DMS153 treated with DMSO at 0.1 percent for 48 hours (cell line): ENCODE measurements around the gene SEC61A1.

Source experiments
- DNase-seq: peaks from one replicate; lab custom pipeline; 2025; ENCODE audit not compliant: unreplicated experiment; lab: John Stamatoyannopoulos, UW

Gene SEC61A1

DNA sequence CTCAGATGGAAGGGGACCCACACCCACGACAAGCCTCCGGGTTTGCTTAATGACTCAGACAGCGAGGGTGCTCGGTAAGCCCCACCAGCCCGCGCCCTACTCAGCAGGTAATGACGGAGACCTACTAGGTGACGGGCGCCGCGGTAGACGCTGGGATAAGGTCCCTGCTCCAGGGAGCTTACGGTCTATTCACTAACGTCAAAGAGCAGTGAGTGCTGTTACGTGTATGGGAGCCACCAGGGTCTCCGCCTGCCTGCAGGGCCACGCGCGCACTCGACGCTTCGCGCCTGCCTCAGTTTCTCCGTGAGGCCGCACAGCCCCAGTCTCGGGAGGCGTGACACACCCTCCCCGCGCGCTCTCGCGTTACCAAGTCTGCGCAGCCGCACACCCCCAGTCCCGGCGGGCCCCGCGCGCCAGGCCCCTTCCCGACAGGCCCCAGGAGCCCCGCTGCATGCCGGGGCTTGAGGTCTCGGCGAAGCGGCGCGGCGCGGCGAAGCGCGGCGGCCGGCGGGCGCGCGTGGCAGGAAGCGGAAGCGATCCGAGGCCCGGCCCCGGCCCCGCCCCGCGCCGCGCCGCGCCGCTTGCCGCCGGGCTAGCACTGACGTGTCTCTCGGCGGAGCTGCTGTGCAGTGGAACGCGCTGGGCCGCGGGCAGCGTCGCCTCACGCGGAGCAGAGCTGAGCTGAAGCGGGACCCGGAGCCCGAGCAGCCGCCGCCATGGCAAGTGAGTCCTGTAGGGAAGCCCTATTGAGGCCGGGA is at the start of gene SEC61A1:
Gene SEC61A1, plus strand, starts transcription at position 601 of the 758 bp plus-strand sequence. Its CDS starts 116 bp downstream, at position 717.
- peak; percentile 70 for DNase-seq

DNA sequence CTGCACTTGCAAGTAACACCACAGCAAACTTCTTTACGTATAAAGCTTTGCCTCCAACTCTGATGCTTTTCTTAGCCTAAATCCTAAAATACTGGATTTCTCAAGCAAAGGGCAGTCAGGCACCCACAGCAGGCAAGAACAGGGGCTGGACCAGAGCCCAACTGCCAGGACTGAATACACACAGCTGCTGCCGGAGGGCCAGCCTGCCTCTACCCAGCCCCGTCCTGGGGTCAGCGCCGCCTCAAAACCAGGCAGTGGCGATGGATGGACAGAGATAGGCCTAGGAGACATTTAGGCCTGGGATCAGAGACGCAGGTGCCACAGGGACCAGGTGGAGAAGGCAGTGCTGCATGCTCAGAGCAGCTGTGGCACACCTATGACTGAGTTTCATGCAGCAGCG is 47.6 kb upstream of the SEC61A1 start:
- DNase-seq = no peak

DNA sequence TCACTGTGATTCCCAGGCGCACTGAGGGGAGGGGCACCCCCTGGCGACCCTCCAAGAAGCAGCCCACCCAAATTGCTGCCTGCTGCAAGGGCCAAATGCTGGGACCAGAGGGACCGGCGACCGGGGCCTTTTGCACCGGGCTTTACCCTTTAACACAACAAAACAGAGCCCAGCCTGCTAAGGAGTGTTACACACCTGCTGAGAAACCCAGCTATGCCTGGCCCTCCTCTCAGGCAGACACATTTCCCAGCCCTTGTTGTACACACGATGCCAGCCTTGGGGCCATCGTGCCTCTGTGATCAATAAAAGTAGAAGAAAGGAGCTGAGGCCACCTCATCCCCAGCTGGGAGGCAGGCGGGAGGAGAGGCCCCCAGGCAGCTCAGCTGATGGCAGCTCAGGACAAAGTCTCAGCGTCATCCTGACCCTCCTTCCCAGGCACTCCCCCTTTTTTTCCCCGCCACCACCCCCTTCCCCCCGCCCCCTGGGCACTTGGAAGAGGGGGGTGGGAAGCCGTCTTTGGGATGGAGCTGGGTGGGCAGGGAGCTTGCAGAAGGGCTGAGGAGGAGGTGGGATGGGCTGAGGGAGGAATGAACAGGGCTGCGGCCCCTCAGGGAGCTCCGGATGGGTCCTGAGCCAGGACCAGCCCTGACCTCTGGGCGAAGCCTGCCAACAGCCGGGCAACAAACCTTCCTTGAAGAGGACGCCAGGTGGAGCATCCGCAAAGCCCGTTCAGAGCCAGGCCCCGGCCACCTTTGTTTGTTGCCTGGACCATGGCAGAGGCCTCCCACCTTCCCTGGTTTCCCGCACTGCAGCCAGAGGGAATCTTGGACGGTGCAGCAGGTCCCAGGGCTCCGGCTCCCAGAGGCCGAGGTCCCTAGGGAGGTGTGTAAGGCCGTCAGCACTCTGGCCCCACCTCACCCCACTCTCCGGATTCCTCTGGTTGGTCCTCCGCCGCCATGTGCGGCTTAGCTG is 45.9 kb upstream of the SEC61A1 start:
- no peak for DNase-seq

DNA sequence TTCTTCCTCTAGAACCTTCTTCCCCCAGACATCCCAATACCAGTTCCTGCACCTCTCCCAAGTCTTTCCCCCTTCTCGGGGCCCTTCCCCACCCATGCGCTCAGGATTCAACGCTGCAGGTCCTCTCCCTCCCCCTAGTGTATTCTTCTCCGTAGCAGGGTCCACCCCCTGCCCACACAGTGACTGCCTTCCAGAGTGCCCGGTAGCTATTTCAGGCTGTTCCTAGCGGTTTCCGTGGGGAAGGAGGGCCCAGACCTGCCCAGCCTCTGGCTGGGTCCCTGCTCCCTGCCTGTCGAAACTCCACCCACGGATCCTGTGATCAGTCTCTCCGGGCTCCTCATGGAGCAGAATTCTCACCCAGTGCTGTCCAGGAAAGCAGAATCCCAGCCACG is 45.2 kb upstream of the SEC61A1 start:
- DNase-seq = peak; percentile 17

DNA sequence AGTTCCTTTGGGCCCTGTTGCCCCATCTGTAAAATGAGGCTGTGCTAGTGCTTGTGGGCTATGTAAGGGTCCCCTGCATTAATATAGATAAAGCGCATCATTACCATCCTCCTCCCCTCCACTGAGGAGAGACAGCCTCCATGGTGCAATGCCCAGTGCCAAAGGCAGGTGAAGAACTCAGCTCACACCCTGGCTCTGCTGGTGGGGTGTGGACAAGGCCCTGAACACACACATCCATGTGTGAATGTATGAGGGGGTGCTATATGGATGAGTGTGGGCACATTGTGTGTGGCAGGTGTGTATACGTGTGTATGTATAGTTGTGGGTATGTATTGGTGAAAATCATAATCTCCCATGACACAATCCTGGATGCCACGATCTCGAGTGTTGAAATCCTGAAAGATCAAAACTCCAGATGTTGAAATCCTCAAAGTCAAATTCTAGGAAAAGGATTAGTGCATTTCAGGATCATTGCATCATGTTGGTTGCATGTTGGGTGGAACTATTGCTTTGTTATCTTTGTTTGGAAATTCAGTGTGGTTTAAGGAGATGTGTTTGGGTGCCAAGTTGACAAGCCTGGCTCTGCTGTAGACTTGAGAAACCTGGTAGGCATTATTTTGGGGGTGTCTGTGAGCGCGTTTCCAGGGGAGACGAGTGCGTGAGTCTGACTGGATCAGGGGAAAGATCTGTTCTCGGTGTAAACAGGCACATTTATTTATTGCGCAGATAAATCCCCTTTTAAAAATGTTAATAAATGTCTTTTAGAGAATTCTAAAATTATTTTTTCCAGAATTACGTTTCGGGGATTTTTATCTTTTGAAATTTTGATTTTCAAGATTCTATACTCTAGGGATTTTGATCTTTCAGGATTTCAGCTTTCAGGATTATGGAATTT is 42.0 kb upstream of the SEC61A1 start:
- DNase-seq = no peak

DNA sequence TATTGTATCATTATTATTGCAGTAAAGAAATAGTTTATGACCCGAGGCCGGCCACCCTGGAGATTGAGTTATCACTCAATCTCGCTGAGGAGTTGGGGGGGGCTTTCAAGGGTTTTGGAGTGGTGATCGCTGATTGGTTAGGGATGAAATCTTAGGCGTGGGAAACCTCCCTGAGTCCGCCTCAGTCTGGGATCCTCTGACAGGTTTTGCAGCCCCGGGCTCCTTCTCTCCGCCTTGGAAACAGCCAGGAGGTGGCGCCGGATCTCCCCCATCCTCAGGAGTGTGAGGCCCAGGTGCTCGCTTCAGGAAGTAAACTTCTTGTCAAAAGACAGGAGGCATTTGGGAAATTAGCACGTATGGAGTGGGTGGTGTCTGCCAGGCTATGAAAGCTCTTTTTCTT is 41.1 kb upstream of the SEC61A1 start:
- DNase-seq = peak; percentile 56

DNA sequence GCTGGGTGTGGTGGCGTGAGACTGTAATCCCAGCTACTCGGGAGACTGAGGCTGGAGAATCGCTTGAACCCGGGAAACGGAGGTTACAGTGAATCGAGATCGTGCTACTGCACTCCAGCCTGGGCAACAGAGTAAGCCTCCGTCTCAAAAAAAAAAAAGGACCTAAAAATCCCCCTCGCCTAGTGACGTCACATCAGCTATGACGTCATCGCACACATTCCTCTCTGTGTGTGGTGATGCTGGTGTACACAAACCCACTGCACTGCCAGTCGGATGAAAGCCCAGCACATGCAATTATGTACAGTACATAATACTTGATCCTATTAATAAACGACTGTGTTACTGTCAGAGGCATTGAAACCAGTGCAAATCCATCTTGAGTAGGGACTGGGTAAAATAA is 40.2 kb upstream of the SEC61A1 start:
- no peak for DNase-seq

DNA sequence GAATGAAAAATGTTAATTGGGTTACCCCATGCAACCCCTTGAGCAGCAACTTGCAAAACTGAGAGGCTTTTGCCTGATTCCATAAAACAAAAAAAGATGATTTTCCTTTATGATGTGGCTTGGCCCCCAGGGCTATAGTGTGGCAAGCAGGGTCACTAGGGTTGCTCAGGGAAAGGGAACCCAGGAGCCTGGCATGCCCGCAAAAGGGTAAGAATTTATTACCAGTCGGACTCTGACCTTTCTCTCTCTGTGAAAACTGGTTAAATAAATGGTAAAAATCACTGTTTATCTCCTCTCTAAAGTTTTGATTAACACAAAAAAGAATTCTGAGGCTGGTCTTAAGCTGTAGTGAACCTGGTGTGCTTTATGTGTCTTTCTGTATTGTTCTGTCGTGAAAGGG is 37.7 kb upstream of the SEC61A1 start:
- no peak for DNase-seq

DNA sequence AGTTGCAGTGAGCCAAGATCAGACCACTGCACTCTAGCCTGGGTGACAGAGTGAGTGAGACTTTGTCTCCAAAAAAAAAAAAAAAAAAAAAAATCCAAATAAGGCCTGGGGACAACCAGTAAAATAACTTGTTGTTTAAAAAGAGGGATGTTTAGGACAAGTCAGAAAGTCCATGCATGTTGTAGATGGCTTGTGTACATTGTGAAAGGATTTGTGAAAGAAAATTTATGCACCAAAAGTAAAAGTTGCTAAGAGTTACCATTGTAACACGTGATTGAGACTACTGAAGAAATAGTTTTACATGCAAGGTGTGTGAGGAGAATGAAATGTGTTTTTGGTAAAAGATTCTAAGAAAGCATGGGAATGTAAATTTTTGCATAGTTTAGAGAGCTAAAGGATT is 35.7 kb upstream of the SEC61A1 start:
- no peak for DNase-seq

DNA sequence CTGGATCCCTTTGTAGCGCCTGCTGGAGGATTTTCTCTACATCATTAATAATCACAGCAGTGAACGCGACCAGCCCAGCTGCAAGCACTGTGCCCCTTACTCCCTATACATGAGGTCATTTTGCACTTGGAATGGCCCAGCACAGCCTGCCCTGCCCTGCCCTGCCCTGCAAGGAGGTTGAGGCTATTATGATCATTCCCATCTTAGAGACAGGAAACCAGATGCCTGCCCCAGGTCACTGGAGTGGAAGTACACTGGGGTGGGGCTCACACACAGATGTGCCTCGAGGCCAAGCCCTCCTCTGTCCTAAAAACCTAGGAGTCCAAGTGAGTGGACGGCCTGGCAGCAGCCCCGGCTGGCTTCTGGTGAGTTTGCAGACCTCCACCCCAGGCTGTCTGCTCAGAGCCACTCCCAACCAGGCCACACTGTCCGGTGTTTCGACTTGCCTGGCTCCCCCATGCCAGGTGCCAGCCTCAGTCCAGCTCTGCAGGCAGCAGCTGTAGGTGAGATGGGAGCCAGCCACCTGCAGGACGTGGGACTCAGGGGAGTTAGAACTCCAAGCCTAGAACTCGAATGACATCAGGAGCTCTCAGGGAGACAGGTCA is 30.4 kb upstream of the SEC61A1 start:
- no peak for DNase-seq

DNA sequence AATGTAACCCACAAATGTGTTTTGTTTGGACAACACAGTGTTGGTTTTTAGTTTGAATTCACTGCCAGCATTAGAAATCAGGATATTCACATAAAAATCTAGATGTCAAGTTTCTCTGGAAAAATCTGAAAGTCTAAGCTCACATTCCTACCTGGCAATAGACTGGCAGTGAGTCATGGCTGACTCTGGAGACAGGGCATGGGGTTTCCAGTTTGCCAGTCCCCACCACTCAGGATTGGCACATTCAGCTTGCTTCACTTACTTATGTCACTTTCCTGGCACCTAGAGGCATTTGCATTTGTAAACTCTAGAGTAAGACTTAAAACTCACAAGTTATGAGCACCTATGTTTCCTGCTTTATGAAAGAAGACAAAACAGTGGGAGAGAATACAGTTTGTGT is 19.1 kb upstream of the SEC61A1 start:
- no peak for DNase-seq

DNA sequence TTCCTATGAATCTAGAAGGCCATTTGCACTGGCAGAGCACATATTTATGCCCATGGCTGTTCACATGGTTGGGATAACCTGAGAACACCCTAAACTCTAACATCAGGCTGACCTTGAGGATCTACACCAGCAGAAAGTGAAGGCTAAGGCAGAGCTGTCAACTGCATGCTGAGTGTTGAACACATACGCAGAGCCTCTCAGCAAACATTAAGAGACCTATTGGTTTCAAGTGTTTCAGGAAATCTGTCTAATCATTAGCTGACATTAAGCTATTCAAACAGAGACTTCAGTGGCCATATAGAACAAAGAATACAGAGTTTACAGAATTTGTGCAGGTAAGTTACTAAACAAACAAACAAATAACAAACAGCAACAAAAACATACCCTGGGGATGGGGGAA is 16.1 kb upstream of the SEC61A1 start:
- DNase-seq = no peak

DNA sequence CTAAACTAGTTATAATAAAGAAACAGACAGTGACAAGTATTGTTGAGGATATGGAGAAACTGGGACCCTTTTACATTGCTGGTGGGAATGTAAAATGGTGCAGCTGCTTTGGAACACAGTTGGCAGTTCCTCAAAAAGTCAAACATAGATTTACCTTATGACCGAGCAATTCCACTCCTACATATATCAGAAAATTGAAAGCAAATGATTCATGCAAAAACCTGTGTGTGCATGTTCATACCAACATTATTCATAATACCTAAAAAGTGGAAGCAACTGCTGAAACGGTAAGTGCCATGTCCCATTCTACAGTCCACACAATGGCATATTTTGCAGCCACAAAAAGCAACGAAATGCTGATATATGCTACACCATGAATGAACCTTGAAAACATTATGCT is 12.2 kb upstream of the SEC61A1 start:
- DNase-seq = no peak

DNA sequence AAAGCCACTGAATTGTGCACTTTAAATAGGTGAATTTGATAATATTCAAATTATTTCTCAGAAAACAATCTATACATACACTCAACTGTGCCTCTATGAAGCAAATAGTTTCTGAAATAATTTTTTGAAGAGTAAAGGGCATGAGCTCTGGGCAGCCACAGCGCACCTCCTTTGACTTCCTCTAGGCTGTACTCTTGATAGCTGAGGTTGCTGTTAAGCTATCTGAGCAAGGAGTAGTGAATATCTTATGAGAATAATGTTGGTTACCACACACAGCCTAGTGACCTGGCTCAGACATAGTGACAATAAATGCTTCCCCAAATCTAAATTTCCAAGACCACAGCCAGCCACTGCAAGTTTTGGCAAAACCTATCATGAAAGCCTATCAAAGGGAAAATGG is 11.6 kb upstream of the SEC61A1 start:
- DNase-seq = no peak

DNA sequence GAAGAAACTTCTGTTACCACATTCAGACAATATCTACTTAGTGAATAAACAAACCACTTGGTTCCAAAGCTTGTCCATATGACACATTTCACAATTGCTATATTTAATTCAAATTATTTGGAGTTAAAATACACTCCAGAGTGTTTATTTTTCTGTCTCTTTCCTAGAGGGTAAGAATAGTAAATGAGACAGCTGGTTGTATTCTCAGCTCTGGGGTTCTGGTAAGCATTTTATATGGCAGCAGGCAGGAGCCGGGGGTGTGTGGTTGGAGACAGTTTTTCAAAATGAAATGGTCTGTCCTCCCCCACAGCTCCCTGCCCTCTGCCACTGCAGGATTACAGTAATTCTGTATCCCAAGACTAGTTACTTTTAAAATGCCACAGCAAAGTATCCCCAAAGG is 10.9 kb upstream of the SEC61A1 start:
- no peak for DNase-seq

DNA sequence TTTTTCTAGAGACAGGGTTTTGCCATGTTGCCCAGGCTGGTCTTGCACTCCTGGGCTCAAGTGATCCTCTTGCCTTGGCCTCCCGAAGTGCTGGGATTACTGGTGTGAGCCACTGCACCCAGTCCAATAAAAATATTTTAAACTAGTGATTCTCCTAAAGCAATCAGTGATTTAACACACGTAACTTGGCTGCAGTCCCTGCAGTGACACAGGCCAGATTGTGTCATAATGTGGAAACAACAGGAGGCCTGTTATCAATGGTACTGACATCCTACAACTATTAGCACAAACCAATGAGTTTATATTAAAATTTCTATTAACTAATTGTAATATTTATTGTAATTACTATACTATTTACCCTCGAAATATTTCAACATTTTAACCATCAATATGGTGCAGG is 1.6 kb upstream of the SEC61A1 start:
- DNase-seq = no peak

DNA sequence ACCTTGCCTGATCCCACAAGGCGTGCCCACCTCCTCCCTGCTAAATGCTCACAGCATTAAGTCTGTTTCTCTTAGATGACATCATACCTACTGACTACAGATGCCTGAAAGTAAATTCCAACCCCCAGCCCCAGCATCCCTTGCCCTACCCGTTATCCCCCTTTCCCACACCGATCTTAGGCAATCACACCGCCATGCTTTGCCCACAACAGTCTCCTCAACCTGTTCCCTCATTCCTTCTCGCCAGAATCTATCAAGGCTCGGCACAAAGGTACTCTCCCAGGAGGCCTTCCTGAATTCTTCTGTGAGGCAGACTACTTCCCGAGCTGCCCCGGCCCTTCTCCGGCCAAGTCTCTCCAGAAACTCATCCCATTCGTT is 789 bp upstream of the SEC61A1 start:
- DNase-seq = no peak

DNA sequence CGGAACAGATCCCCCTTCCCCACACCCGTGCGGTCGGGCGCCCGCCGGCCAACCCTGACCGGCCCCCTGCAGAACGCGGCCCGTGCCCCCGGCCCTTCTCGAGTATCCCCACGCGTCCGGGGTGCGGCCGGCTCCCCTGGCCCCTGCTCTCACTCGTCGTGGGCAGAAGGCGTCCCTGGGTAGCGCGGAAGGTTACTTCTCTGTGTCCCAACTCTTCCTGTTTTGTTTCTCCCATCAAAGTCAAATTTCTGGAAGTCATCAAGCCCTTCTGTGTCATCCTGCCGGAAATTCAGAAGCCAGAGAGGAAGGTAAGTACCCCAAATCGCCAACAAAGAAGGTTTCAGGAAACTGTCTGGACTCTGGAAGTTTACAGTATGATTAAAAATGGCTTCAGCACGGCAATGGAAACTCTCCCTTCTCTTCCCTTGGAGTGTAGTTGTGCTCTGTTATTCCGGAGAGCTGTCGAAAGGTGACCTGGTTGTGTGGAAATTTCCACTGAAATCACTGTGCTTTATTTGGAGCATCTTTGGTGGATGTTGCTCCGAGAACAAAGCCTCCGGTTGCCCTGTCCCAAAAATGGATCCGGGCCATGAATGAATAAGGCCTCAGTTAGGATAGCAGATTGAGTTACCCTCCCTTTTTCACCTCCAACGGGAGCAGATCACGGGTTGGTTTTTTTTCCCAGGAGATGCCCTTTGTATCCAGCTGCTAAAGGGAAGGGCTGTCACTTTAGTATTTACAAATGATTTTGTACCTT is 536 bp downstream of the SEC61A1 start:
- DNase-seq = no peak

DNA sequence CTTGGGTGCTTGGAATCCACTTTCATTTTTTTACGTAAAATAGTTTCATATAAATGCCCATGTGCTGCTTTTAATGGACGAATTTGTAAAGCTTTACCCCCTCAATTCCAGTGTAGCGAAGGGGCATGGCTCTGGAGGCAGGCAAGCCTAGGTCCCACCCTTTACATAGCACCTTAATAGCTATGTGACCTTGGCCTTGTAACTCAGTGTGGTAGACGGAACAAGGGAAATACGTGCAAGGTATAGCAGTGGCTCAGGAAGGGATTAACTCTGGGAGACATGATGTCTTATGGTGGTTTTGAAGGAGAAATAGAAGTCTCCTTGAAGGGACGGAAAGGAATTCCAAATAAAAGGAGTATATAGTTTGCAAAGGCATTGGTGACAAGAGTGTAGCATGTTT is 1.4 kb downstream of the SEC61A1 start:
- DNase-seq = no peak

DNA sequence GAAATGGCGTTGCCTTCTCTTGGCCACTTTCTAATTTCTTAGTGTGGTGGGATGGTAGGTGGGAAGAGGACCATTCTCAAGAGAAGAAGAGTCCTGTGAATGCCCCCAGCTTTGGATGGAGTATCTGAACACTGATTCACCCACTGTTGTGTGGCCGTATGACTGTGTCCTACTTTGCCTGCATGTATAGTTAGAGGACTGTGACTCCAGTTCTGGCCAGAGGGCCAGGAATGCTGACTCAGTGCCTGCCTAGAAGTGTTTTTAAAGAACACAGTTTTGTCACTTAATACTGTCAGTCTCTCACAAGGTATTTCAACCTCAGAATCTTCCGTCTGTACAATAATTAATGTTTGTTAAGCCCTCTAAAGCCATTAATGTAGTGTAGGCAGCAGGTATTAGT is 2.1 kb downstream of the SEC61A1 start:
- DNase-seq = no peak
